Fibroblast of skin of left quadriceps (primary cell): ENCODE results near the gene GPR183.
A peak's percentile ranks its signal among the peaks of the same experiment; 100 is the strongest.
"Not testable (repeated sequence)": the region's sequence is repeated elsewhere in the genome, so short reads cannot be mapped to it uniquely, and the experiment has no call there.

ENCODE experiments used
- DNase-seq, 2 experiments: peaks; one replicate each; pipeline ENCODE4 v3.0.0-alpha.2; 2013; ENCODE audit warnings: low read depth in 2 of 2

The GPR183 gene

DNA sequence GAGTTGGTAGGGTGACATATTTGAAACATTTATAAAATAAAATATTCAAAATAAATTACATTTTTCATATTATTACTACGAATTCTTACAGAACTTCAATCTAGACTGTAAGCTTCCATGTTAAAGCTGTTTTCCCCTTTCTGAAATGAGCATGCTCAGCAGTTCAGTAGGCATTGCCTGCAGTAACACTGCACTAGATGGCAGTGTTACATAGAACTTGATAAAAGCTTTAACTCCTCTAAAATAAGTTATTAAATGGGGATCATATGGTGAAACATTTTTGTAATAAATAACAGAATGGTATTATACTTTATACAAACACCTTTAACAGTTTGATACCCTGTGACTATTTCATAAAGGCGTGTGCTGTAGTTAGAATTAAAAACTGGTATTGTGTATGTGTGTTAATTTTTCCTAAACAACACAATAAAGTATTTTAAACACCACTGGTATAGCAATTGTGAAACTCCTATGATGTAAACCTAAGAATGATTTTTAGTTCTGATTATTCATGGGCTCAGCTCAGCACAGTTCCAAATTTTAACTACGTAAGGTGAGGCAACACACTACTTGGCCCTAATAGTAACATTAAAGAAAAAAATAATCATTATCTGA, 37.5 kb downstream of the GPR183 start:
- DNase-seq: peak; percentile 40 to 44

DNA sequence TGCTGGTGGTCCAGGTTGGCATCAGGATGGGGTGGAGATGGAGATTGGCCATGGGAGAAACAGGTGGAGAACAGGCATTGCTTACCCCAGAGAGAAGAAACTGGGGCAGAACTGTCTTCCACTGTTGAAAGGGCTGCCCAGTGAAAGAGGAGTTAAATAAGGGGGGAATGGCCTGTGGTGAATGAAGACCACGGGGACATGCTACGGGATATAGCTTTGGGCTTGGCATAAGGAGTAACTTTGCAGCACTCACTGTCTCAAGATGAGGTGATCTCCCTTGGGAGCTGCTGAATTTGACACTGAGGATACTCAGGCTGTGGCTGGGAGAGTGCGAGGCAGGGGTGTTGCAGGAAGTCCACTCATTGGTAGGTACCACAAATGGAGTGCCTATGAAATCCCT, 38.4 kb downstream of the GPR183 start:
- DNase-seq: no peak

DNA sequence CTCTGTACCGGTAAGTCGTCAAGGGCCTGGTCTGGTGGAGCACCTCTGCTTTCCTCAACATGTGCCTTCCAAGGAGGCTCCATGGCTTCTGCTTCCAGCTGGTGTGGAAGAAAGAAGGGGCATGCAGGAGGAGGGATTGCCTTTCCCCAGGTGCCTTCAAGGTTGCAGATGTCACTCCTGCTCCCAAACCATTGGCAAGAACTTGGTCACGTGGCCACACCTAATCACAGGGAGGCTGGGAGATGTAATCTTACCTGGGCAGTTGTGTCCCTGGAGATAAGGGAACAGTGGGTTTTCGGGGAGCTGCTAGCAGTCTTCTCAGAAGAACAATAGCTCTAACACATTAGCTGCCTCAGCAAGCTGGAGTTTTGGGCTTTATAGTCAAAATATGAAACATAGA, 39.3 kb downstream of the GPR183 start:
- no peak for DNase-seq

DNA sequence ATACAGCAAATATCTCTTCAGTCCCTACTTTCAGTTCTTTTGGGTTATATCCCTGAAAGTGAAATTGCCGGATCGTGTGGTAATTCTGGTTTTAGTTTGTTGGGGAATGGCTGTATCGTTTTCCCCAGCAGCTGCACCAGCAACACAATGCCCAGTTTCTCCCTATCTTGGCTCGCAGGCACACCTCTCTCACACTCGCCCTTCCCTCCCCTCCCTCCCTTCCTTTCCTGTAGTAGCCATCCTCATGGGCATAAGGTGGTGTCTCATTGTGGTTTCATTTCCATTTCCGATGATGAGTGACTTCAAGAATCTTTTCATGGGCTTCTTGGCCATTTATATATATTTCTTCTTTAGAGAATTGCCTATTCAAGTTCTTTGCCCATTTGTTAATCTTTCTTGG, 40.4 kb downstream of the GPR183 start:
- DNase-seq: no peak

DNA sequence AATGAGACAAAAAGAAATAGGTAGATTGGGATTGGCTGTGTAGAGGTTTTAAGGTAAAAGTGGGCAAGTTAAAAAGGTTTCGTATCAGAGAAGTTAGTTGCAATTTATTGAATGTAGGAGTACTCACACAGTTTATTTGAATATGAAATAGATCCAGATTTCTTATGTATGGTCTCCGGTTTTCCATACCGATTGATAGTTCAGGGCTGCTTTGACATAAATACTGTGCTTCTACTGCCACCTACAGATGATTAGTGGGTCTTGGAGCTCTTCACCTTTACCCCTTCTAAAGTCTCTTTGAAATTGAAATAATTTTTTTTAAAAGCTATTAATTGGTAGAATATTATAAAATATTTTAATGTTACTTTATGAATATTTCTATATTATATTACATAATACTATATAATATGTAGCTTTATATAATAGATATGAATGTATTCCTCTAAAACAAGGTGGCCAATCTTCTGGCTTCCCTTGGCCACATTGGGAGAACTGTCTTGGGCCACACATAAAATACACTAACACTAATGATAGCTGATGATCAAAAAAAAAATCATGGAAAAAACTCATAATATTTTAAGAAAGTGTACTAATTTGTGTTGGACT, 41.3 kb downstream of the GPR183 start:
- DNase-seq: peak; percentile 20 to 23

DNA sequence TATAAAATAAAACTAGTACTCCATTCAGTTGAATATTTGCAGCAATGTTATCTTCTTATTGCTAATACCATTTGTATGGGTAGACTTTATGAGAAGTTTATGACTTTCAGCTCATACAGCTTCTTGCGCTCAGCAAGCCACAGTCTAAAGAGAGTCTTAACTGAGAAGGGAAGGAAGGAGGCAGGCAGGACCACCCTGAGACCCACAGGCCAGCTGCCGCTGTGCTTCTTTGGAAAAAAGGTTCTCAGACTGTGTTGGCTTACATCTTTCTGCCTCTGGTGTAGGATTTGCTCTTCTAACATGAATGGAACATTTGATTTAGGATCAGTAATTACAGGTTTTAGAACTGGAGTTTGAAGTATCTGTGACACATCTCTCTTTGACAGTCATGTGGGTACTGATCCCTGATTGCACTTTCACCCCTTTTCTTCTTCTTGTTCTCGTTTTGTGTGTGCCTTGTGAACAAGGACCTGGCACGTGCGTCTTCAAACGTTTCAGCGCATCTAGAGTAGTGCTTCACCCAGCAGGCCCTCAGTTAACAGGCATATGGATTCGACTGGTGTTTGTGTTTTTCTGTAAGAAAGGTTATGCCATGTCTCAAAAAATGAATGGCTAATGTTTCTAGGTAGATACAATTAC, 41.9 kb downstream of the GPR183 start:
- DNase-seq: no peak

DNA sequence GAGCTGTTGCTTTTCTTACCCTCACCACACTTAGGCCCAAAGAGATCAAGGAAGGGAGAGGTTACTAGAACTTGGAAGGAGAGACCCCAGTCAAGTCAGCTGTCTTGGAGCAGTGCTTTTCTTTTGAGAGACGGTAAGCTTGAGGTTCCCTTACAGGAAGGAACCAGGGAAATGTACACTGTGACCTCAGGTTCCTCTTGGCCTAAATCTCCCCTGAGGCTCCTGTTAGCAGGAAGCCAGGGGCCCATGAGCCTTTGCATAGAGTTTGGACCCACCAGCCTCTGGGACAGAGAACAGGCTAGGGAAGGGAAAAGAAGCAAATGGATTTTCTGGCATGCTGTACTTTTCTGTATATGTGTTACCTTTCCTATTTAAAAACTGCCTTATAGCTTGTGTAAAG, 43.1 kb downstream of the GPR183 start:
- DNase-seq: no peak

DNA sequence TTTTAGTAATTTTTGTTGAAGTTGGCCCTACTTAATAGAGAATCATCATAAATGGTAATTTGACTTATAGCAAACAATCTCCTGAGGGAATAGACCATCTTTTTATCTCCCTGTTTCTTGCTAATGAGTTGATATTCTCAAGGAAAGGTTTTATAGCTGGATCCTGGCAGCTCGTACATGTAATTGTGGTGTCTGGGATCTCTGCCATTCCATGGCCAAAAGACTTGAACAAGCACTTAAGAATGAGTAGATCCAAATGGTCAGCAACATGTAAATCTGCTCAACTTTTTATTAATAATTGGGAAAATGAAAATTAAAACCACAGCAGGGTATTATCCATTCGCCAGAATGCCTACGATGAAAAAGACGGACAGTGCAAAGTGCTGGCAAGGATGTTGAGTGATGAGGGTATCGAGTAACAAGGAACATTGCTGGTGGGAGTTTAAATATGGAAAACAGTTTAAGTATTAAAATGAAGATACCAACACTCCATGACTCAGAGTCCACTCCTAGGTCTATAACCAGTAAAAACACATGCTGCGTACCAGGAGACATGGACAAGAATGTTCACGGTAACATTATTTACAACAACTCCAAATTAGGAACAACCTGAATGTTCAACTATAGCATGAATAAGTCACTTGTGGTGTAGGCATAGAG, 43.9 kb downstream of the GPR183 start:
- DNase-seq: no peak

DNA sequence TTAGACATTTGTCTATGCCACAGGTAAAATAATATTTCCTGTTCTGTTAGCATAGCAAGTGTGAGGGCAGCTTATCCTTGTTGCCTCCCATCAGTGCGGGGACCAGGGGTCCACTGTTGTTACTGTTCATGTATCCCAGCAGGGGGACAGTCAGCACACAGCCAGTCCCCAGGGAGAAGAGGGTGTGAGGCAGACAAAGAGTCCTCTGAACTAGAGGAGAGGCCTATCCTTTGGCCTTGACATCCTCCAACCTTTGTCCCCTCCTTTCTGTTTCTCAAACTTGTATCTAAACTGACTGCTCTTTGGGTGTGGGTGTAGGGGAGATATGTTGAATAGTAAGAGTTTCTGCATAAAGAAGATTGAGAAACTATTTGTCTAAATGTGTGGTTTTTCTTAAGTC, 46.1 kb downstream of the GPR183 start:
- DNase-seq: no peak

DNA sequence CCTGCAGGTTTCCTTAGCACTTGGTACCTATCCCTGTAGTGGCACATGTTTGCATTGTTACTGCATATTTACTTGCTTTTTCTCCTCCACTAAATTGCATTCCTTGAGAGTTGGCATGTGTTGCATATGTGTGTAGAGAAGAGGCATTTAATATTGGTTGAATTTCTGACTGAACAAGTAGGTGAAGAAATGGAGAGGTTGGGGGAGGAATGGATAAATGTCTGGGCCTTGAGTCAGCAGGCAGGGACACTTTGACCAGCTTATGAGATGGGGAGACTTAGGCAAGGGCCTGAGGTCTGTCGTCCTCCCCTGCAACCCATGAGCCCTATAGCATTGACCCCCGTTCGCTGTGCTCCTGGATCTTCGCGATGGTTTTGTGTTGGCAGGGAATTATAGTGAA, 47.0 kb downstream of the GPR183 start:
- DNase-seq: no peak

DNA sequence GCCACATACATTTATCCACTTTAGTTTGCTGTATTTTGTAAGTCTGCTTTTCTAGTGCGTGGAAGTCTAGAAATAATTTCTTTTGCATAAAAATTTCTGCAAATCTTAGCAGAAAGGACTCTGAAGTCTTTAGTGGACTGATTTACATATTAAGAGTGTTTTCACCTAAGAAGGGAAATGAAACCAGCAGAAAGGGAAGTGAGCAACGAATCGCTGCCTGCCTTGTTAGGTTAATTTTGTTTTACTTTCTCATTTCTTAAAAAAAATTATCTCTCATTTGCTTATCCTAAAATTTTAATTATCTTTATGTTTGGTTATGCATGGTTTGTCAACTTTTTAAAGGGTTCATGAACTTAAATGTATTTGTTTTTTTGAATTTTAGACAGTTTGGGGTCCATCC, 48.3 kb downstream of the GPR183 start:
- no peak for DNase-seq

DNA sequence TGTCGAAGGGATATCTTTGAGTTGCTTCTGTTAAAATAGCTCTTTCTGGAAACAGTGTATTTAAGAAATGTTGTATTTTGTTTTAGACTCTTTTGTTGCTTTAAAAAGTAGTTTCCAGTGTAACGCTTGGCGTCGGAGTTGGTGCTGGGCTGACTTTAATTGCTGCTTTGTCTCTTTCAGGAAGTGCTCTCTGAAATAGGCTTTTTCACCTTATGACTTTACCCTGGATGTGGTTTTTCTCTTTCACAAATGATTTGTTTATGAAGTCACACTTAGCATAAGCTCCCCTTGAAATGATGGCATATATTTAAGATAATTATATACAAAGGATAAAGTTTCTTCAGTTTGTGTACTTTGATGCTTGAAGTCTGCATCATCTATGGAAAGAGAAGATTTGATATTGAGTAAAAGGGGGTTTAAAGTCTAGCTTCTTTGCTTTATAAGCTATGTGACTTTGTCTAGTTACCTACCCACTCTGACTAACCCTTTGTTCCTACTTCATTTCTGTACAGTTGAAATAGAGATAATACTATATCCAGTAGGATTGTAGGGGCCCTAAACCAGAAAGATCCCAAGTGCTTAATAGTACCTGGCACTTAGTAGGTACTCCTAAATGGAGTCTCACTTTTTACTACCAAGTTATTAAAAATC, 48.9 kb downstream of the GPR183 start, which contains the start of gene GPR18:
Gene GPR18 (minus strand): TSS at position 170 of the 651 bp plus-strand sequence. CDS start 2,507 bp downstream, outside the sequence.
- no peak for DNase-seq

DNA sequence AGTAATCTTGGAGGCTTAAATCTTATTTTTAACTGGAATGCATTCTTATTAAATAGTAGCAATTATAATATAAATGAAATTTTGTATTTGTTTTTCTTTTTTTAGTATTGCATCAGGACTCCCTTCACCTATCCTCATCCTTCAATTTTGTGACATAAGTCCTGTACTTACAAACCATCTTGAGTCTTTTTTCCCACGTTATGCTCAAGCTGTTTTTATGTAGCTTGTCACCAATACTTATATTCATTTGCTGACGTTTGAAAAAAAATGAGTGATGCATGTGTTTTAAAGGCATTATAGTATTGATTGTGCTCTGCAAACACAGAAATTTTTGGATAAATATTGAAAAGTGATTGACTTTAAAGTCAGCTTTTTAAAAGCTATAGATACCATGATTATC, 49.9 kb downstream of the GPR183 start:
- DNase-seq: no peak

DNA sequence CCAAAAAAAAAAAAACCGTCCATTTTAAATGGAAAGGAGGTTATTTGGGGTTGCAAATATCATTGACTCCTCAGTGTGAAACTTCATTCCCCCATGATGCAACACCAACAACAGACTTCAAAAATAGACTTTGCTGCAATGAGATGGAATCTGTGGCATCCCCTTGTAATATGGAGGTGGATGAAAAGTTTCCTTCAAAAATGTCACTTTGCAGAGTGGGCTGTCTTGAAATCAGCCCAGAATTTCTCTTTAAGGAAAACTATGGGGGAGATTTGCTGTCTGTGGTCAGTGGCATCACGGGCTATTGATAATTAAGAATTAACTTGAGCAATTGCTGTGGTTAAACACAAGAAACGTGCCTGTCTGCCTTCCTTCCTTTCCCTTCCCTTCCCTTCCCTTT, 50.5 kb downstream of the GPR183 start:
- peak; percentile 40 to 55 for DNase-seq

DNA sequence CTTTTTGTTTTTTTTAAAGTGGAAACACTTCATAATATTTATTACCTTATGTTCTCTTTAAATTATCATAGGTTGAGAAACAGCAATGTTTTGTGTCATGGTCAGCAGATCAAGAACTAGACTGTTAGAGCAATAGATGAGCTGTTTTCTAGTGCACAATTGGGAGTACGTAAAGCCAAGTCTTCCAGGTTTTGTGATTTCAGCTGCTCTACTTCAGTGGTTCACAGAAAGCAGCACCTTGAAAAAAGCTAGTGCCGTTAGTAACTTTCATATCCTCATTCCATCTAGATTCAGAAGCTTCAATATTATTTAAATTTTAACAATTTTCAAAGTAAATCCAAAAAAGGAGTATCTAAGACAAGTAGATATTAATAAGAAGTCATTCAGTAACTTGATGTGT, 50.9 kb downstream of the GPR183 start:
- no peak for DNase-seq

DNA sequence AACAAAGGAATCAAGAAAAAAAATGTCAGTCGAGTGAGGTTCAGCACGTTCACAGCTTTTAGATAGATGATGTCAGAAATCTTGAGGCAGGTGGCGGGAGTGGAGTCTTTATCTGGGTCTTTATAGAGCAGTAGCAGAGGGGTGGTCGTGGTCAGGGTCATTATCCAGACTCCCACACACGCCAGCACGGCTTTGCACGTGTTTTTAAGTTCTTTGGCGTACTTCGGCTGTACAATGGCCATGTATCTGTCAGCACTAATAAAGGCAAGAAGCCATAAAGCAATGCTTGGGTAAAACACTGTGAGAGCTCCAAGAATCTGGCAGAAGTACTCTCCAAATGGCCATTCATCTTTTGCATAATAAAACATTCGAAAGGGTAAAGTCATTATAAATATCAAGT, 51.9 kb downstream of the GPR183 start:
- DNase-seq: no peak

DNA sequence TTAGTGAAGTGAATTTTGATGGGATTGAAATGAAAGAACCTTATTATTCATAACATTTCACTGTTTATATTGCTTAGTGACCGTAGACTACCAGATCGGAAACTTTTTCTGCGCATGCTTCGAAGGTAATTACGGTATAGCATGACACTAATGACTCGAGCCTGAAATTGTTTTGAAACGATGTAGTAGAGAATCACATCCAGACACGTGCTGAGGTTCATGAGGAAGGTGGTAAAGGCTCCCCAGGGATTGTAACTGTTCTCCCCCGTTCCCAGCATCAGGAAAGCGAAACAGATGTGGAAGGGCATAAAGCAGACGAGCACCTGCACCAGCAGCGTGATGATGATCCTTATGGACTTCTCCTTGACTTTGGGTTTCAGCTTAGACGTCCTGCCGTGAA, 52.4 kb downstream of the GPR183 start:
- DNase-seq: no peak

DNA sequence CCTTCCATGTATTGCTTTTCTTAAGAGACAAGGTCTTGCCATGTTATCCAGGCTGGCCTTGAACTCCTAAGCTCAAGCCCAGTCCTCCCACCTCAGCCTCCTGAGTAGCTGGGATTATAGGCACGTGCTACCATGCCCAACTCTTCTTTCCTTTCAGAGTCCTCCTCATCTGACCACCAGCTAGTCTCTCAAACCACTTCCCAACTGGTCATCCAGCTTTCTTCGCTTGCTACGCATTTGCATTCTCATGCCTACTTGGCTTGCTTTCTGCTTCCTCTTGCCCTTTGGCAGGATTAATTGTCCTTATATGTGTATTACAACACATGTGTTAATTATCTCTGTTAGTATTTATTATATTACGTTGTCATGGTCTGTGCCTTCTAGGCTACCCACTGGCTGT, 55.3 kb downstream of the GPR183 start:
- DNase-seq: no peak

DNA sequence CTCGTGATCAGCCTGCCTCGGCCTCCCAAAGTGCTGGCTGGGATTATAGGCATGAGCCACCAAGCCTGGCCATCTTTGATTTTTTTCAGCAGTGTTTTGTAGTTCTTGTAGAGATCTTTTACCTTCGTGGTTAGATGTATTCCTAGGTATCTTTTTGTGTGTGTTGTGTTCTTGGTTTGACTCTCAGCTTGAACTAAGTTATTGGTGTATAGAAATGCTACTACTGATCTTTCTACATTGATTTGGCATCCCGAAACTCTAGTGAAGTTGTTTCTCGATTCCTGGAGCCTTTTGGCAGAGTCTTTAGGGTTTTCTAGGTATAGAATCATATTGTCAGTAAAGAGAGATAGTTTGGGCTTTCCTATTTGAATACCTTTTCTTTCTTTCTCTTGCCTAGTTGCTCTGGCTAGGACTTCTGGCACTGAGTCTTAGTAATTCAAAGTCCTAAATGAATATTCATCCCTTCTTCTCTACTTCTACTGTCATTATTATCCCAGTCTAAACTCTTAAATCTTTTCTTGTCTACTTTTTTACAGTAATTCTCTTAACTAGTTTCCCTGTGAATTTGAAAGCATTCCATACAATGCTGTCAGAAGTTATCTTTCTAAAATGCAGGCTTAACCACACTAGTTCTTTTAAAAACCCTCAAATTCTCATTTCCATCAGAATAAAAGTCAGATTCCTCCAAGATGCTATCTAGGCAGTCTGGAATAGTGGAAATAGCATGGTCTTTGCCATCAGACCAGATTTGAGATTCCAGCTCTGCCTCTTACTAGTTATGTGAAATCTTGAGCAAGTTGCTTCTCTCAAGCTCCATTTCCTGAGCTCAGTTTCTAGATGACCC, 56.0 kb downstream of the GPR183 start:
- DNase-seq: no peak

DNA sequence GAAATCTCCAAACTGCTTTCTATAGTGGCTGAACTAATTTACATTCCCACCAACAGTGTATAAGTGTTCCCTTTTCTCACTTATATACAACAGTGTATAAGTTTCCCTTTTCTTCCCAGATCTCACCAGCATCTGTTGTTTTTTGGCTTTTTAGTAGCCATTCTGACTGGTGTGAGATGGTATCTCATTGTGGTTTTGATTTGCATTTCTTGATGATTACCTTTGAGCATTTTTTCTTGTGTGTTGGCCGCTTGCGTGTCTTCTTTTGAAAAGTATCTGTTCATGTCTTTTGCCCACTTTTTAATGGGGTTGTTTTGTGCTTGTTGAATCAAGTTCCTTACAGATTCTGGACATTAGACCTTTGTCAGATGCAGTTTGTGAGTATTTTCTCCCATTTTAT, 57.6 kb downstream of the GPR183 start:
- not testable (repeated sequence) for DNase-seq

DNA sequence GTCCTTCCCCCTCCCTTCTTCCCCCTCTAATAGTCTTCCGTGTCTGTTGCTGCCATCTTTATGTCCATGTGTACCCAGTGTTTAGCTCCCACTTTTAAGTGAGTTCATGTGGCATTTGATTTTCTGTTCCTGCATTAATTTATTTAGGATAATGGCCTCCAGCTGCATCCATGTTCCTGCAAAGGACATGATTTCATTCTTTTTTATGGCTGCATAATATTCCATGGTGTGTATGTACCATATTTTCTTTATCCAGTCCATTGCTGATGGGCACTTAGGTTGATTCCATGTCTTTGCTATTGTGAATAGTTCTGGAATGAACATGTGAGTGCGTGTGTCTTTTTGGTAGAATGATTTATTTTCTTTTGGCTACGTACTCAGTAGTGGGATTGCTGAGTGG, 58.0 kb downstream of the GPR183 start:
- not testable (repeated sequence) for DNase-seq
